HepG2 (cell line): ENCODE results near the gene LRATD1. TPM values are rescaled to one million over a fixed set of nuclear protein-coding genes. Genes with fewer than 3 reads are reported as not detected.

Experiments
- ATAC-seq: fragments of 200-7000 bp; cut with Tn5 transposase; 3 replicates; pipeline ENCODE4 v1.9.1; 2020; ENCODE audit warnings: mild to moderate bottlenecking, moderate library complexity
- BruUV-seq: library from RNA; stranded (reverse); fragments of 400-500 nt; replicated peaks from 2 replicates; lab custom pipeline; 2021; lab: Mats Ljungman, UMichigan
- CTCF ChIA-PET: fragments of 300-600 bp; formaldehyde crosslinking; extraction: SDS; loops from one replicate; lab custom pipeline; 2021; ENCODE audit warnings: low total read pairs, inconsistent platforms, low intra/inter-chr PET ratio; lab: Yijun Ruan, JAX
- POLR2A ChIA-PET: fragments of 350-600 bp; sonication (Branson Sonifier 250); formaldehyde crosslinking; loops from one replicate; lab custom pipeline; 2020; ENCODE audit warnings: antibody characterized with exemption, inconsistent platforms; lab: Yijun Ruan, JAX
- DNase-seq: peaks from one replicate; pipeline ENCODE4 v3.0.0-alpha.2; 2015; ENCODE audit warnings: low spot score
- FAIRE-seq: peaks from 3 replicates; lab custom pipeline; 2011; peaks lifted over from hg19 to GRCh38; lab: Jason Lieb, UNC
- H2AFZ ChIP-seq: one replicate; pipeline ENCODE4 v1.6.1; 2011; ENCODE audit warnings: low read length, inconsistent platforms
- H3K27ac ChIP-seq: fragments of 300-600 bp; 3 replicates; pipeline ENCODE4 v1.8.0; 2011; ENCODE audit warnings: mixed run types, mild to moderate bottlenecking, mixed read lengths, low read length, inconsistent platforms; ENCODE audit not compliant: insufficient read depth; ENCODE audit errors: extremely low read length
- H3K27me3 ChIP-seq, 2 experiments: fragments of 200-600 bp in 1 of 2; 2 replicates in 1 of 2; 3 replicates in 1 of 2; pipeline versions ENCODE4 v1.6.0 to v1.8.0; 2011; ENCODE audit warnings: low read length in 2 of 2, mild to moderate bottlenecking in 2 of 2, moderate library complexity in 2 of 2, inconsistent platforms in 1 of 2; ENCODE audit not compliant: insufficient read depth in 2 of 2, control insufficient read depth in 1 of 2
- H3K36me3 ChIP-seq, 2 experiments: fragments of 200-600 bp in 1 of 2; replicated peaks in 1 of 2; 2 replicates in 1 of 2; 3 replicates in 1 of 2; pipeline versions ENCODE4 v1.5.1 to v1.8.0; 2011; ENCODE audit warnings: low read length in 2 of 2, inconsistent platforms in 1 of 2; ENCODE audit not compliant: insufficient read depth in 2 of 2, control insufficient read depth in 1 of 2
- H3K4me1 ChIP-seq: 2 replicates; pipeline ENCODE4 v1.5.1; 2012; ENCODE audit warnings: low read length, inconsistent platforms; ENCODE audit not compliant: insufficient read depth
- H3K4me2 ChIP-seq: 2 replicates; pipeline ENCODE4 v1.6.0; 2011; ENCODE audit warnings: low read depth, low read length, inconsistent platforms
- H3K4me3 ChIP-seq, 3 experiments: fragments of 200-600 bp in 1 of 3; sonication (generic), shearing (Covaris generic) in 1 of 3; replicated peaks in 1 of 3; 2 replicates each; pipeline ENCODE4 v1.5.1; 2011 to 2016; ENCODE audit warnings: low read length in 3 of 3, inconsistent platforms in 2 of 3, low read depth in 2 of 3, mild to moderate bottlenecking in 2 of 3, control low read depth in 1 of 3, mixed read lengths in 1 of 3; ENCODE audit not compliant: insufficient read depth in 1 of 3
- H3K79me2 ChIP-seq: one replicate; pipeline ENCODE4 v1.6.1; 2011; ENCODE audit warnings: low read length, inconsistent platforms; ENCODE audit not compliant: insufficient read depth
- H3K9ac ChIP-seq: 2 replicates; pipeline ENCODE4 v1.6.0; 2011; ENCODE audit warnings: mild to moderate bottlenecking, low read depth, low read length, inconsistent platforms; ENCODE audit not compliant: insufficient read depth
- H3K9me3 ChIP-seq: 2 replicates; pipeline ENCODE4 v1.5.1; 2012; ENCODE audit warnings: mild to moderate bottlenecking, low read length
- H4K20me1 ChIP-seq: 2 replicates; pipeline ENCODE4 v1.6.0; 2011; ENCODE audit warnings: inconsistent platforms, mild to moderate bottlenecking, low read length, moderate library complexity; ENCODE audit not compliant: insufficient read depth
- CREB1 ChIP-seq, 2 experiments: fragments of 450-650 bp in 1 of 2; IDR thresholded peaks; 2 replicates each; pipeline ENCODE4 v1.6.1; 2016 to 2017; ENCODE audit warnings: control low read depth in 1 of 2, mild to moderate bottlenecking in 1 of 2, missing compliant biosample characterization in 1 of 2, missing genetic modification characterization in 1 of 2
- HIVEP1 ChIP-seq: sonication (generic); formaldehyde crosslinking; IDR thresholded peaks from 2 replicates; pipeline ENCODE4 v1.4.0; 2020; ENCODE audit warnings: mild to moderate bottlenecking, missing genetic modification reagents
- KDM3A ChIP-seq: IDR thresholded peaks from 2 replicates; pipeline ENCODE4 v1.6.1; 2018; ENCODE audit warnings: low read depth, missing compliant biosample characterization
- KLF11 ChIP-seq: IDR thresholded peaks from 2 replicates; pipeline ENCODE4 v1.6.1; 2016; ENCODE audit warnings: missing compliant biosample characterization
- MAFF ChIP-seq: IDR thresholded peaks from 2 replicates; pipeline ENCODE4 v1.6.1; 2011; ENCODE audit warnings: low read depth, low read length, improper control_type of control experiment
- RFX5 ChIP-seq: IDR thresholded peaks from 2 replicates; pipeline ENCODE4 v1.6.1; 2011; ENCODE audit warnings: low read depth, low read length, improper control_type of control experiment
- UBTF ChIP-seq: sonication (generic); formaldehyde crosslinking; IDR thresholded peaks from 2 replicates; pipeline ENCODE4 v1.4.0; 2020; ENCODE audit warnings: mild to moderate bottlenecking, missing genetic modification reagents
- ZFP90 ChIP-seq: sonication (generic); formaldehyde crosslinking; IDR thresholded peaks from 2 replicates; pipeline ENCODE4 v1.8.0; 2022; ENCODE audit warnings: missing genetic modification reagents, mild to moderate bottlenecking, inconsistent platforms, borderline replicate concordance
- ZKSCAN5 ChIP-seq: sonication (generic); formaldehyde crosslinking; IDR thresholded peaks from 2 replicates; pipeline ENCODE4 v1.5.1; 2020; ENCODE audit warnings: mild to moderate bottlenecking, missing genetic modification reagents
- ZNF326 ChIP-seq: sonication (generic); formaldehyde crosslinking; IDR thresholded peaks from 2 replicates; pipeline ENCODE4 v1.4.0; 2020; ENCODE audit warnings: missing genetic modification reagents, borderline replicate concordance
- ZNF383 ChIP-seq: sonication (generic); formaldehyde crosslinking; IDR thresholded peaks from 2 replicates; pipeline ENCODE4 v1.4.0; 2020; ENCODE audit warnings: missing genetic modification reagents, mild to moderate bottlenecking, borderline replicate concordance
- ZNF547 ChIP-seq: sonication (generic); formaldehyde crosslinking; IDR thresholded peaks from 2 replicates; pipeline ENCODE4 v1.5.1; 2020; ENCODE audit warnings: mild to moderate bottlenecking, missing genetic modification reagents
- ZNF773 ChIP-seq: sonication (generic); formaldehyde crosslinking; IDR thresholded peaks from 2 replicates; pipeline ENCODE4 v1.4.0; 2020; ENCODE audit warnings: missing genetic modification reagents, borderline replicate concordance
- WGBS: methylation state at CpG from one replicate; pipeline ENCODE4 v1.1.6; 2017; ENCODE audit warnings: low lambda C conversion rate; 5-methylcytosine and 5-hydroxymethylcytosine counted together
- in situ Hi-C: cut with HindIII; loops from 2 replicates; pipeline ENCODE4 v1.10.0; 2017; ENCODE audit warnings: low pct_unique_long_range_greater_than_20kb; ENCODE audit not compliant: extremely low pct_ligation_motif_present
- intact Hi-C: fragments of 100-400 bp; cut with micrococcal nuclease; formaldehyde crosslinking; loops from one replicate; pipeline ENCODE4 v1.10.0; 2022; ENCODE audit not compliant: unreplicated experiment
- polyA plus RNA-seq, 8 experiments: library from polyadenylated mRNA; depleted of rRNA in 3 of 8; stranded (reverse) in 7 of 8; unstranded in 1 of 8; fragments of >200 nt; fragmentation: Illumina TruSeq in 4 of 8; extraction: Trizol in 4 of 8; gene quantifications; 2 replicates each; pipeline versions ENCODE4 v1.2.1 to v1.2.3, GENCODE V29; 2011 to 2016; ENCODE audit warnings: low read depth in 4 of 8, missing spikeins in 1 of 8, mixed read lengths in 1 of 8; ENCODE audit not compliant: insufficient read depth in 1 of 8
- total RNA-seq, 5 experiments: library from RNA; depleted of rRNA; stranded (reverse); fragments of >200 nt; fragmentation: Illumina TruSeq; extraction: Trizol; gene quantifications; 2 replicates each; pipeline ENCODE4 v1.2.3, GENCODE V29; 2016; ENCODE audit warnings: low read depth in 1 of 5
- TF ChIP-seq, protein P1 (sequence below): sonication (generic); formaldehyde crosslinking; IDR thresholded peaks from 2 replicates; pipeline ENCODE4 v1.5.1; 2020; ENCODE audit warnings: mild to moderate bottlenecking, moderate library complexity, missing genetic modification reagents
- TF ChIP-seq, protein P2 (sequence below): sonication (generic); formaldehyde crosslinking; IDR thresholded peaks from 2 replicates; pipeline ENCODE4 v1.9.0; 2021; ENCODE audit warnings: missing genetic modification reagents, mild to moderate bottlenecking, borderline replicate concordance

LRATD1 gene
- total and polyA plus RNA-seq, 2 of the 13 experiments (the other 11 are each of a cell fraction or from before 2014, with no cell fraction given): 0.07 TPM; not detected in 1

DNA sequence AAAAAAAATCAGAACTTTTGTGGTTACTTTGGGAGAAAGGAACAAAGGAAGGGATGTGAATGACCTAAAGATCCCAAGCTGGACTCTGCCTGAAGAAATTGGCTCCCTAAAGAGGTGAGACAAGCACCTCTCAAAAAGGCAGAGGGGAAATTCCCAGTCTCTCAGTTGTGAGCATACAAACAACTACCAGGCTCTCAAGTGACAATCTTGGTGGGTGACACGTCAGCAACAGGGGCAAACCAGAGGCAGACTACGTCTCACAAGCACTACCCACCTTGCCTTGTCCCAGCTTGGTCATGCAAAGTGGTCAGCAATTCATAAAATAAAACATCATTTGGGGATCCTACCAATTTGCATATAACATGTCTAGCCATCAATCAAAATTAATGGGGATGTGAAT lies 24.3 kb upstream of the LRATD1 start:
- POLR2A ChIA-PET: no interaction called here
- ATAC-seq: no peak
- DNase-seq: no peak
- intact Hi-C loops: no loop called here
- Histone ChIP-seq H3K4me2 (no peak overlapping the region), H3K27me3 (no peaks in the 10 kb centered on the region), H3K79me2 (no peaks in the 10 kb centered on the region), H3K9me3 (no peaks in the 10 kb centered on the region), H4K20me1 (no peaks in the 10 kb centered on the region), H3K36me3 (no peaks in the 10 kb centered on the region), H3K4me3 (no peak overlapping the region), H3K27ac (no peak overlapping the region), H2AFZ (no peak overlapping the region), H3K9ac (no peak overlapping the region), H3K4me1 (no peaks in the 10 kb centered on the region)
- FAIRE-seq: no peak
- in situ Hi-C loops: no loop called here
- no peak for TF ChIP-seq ZNF326 (CRISPR knock-in tag)
- no peak for TF ChIP-seq ZKSCAN5 (CRISPR knock-in tag)
- TF ChIP-seq CREB1 (IDR thresholded peaks at IDR 0.05): 0 out of 2 replicates have a peak, but pooled peaks have one; percentile 14
- TF ChIP-seq CREB1 (CRISPR knock-in tag; IDR thresholded peaks at IDR 0.05): no peak
- TF ChIP-seq, protein P1, sequence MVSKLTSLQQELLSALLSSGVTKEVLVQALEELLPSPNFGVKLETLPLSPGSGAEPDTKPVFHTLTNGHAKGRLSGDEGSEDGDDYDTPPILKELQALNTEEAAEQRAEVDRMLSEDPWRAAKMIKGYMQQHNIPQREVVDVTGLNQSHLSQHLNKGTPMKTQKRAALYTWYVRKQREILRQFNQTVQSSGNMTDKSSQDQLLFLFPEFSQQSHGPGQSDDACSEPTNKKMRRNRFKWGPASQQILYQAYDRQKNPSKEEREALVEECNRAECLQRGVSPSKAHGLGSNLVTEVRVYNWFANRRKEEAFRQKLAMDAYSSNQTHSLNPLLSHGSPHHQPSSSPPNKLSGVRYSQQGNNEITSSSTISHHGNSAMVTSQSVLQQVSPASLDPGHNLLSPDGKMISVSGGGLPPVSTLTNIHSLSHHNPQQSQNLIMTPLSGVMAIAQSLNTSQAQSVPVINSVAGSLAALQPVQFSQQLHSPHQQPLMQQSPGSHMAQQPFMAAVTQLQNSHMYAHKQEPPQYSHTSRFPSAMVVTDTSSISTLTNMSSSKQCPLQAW (CRISPR knock-in tag): no peak
- no peak for TF ChIP-seq HIVEP1 (CRISPR knock-in tag)
- CTCF ChIA-PET: no interaction called here
- BruUV-seq: no TSS peak
- 0% methylated on average over 2 of the region's 2 CpGs for WGBS

DNA sequence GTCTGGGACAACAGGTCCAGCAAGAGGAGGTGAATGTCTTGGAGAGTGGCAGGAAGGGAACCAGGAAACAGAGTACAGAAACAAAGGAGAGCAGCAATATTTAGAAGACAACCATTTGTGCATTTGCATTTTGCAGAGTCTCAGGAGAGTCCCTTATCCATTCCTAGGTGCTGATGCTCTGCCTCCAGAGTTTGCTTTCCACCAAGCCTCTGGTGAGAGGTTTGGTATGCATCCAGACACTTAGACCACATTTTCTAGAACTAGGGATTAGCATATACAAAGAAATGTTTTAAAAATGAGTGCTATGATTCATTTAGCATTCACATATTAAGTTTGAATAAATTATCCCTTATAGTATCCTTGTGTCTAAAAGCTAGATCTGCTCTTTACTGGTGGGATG lies 18.5 kb upstream of the LRATD1 start:
- Histone ChIP-seq H3K79me2 (no peaks in the 10 kb centered on the region), H4K20me1 (no peaks in the 10 kb centered on the region), H3K9ac (no peak overlapping the region), H3K27me3 (no peaks in the 10 kb centered on the region; a peak in 1 of 5 replicates), H3K4me2 (no peak overlapping the region), H2AFZ (no peak overlapping the region), H3K36me3 (no peaks in the 10 kb centered on the region), H3K27ac (no peak overlapping the region), H3K4me3 (no peak overlapping the region), H3K4me1 (no peaks in the 10 kb centered on the region), H3K9me3 (no peaks in the 10 kb centered on the region)
- in situ Hi-C loops: no loop called here
- ChIA-PET POLR2A (no interaction called here), CTCF (no interaction called here)
- ATAC-seq (no peak), DNase-seq (no peak), FAIRE-seq (no peak)
- no TSS peak for BruUV-seq
- intact Hi-C loops: no loop called here
- TF ChIP-seq MAFF (no peak), ZNF383 (CRISPR knock-in tag) (no peak), ZNF547 (CRISPR knock-in tag) (no peak), UBTF (CRISPR knock-in tag) (no peak), ZNF773 (CRISPR knock-in tag) (no peak), KDM3A (CRISPR knock-in tag) (no peak), KLF11 (CRISPR knock-in tag) (no peak), RFX5 (no peak), ZFP90 (CRISPR knock-in tag) (no peak)
- TF ChIP-seq, protein P2, sequence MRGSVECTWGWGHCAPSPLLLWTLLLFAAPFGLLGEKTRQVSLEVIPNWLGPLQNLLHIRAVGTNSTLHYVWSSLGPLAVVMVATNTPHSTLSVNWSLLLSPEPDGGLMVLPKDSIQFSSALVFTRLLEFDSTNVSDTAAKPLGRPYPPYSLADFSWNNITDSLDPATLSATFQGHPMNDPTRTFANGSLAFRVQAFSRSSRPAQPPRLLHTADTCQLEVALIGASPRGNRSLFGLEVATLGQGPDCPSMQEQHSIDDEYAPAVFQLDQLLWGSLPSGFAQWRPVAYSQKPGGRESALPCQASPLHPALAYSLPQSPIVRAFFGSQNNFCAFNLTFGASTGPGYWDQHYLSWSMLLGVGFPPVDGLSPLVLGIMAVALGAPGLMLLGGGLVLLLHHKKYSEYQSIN (CRISPR knock-in tag): no peak
